SK-N-SH (cell line): ENCODE measurements around the gene OMP. TPM values are rescaled to one million over a fixed set of nuclear protein-coding genes. Genes with fewer than 3 reads are reported as not detected.

Experiments
- CTCF ChIA-PET: fragments of 300-600, 350-600 bp; formaldehyde crosslinking; extraction: SDS; loops from one replicate; lab custom pipeline; 2021; lab: Yijun Ruan, JAX
- POLR2A ChIA-PET: fragments of 350-600 bp; sonication (Branson Sonifier 250); formaldehyde crosslinking; extraction: SDS; loops from one replicate; lab custom pipeline; 2020; ENCODE audit warnings: antibody characterized with exemption, inconsistent platforms; lab: Yijun Ruan, JAX
- DNase-seq: peaks from one replicate; pipeline ENCODE4 v3.0.0; 2012
- H2AFZ ChIP-seq: fragments of 200-600 bp; sonication (generic); 2 replicates; pipeline ENCODE4 v1.8.1; 2016; ENCODE audit warnings: antibody characterized with exemption, mild to moderate bottlenecking, low read depth
- H3F3A ChIP-seq: fragments of 200-600 bp; sonication (generic); replicated peaks from 2 replicates; pipeline ENCODE3; 2016; ENCODE audit warnings: antibody characterized with exemption, mild to moderate bottlenecking; ENCODE audit not compliant: insufficient read depth
- H3K27ac ChIP-seq, 2 experiments: fragments of 200-500 bp in 1 of 2; fragments of 200-600 bp in 1 of 2; sonication (Bioruptor generic) in 1 of 2; sonication (generic), shearing (Covaris generic) in 1 of 2; 2 replicates each; pipeline versions ENCODE4 v1.5.1 to v1.6.1; 2014 to 2016; ENCODE audit warnings: low read depth in 2 of 2, inconsistent platforms in 1 of 2, low read length in 1 of 2, mild to moderate bottlenecking in 1 of 2, mixed read lengths in 1 of 2
- H3K27me3 ChIP-seq: fragments of 200-600 bp; sonication (generic), shearing (Covaris generic); 2 replicates; pipeline ENCODE4 v1.6.1; 2016; ENCODE audit warnings: mixed run types; ENCODE audit not compliant: insufficient read depth
- H3K36me3 ChIP-seq, 2 experiments: fragments of 200-500 bp in 1 of 2; fragments of 200-600 bp in 1 of 2; sonication (Bioruptor generic) in 1 of 2; sonication (generic) in 1 of 2; replicated peaks in 1 of 2; 2 replicates each; pipeline versions ENCODE3 to v1.5.1; 2014 to 2016; ENCODE audit warnings: low read length in 1 of 2, mild to moderate bottlenecking in 1 of 2; ENCODE audit not compliant: insufficient read depth in 2 of 2, control insufficient read depth in 1 of 2
- H3K4me1 ChIP-seq, 2 experiments: fragments of 200-500 bp in 1 of 2; fragments of 200-600 bp in 1 of 2; sonication (Bioruptor generic) in 1 of 2; sonication (generic), shearing (Covaris generic) in 1 of 2; 2 replicates each; pipeline versions ENCODE4 v1.5.1 to v1.6.1; 2014 to 2016; ENCODE audit warnings: low read depth in 1 of 2, low read length in 1 of 2, mixed run types in 1 of 2; ENCODE audit not compliant: insufficient read depth in 2 of 2, control insufficient read depth in 1 of 2
- H3K4me2 ChIP-seq: fragments of 200-600 bp; sonication (generic), shearing (Covaris generic); 2 replicates; pipeline ENCODE4 v1.6.1; 2017; ENCODE audit warnings: mixed run types
- H3K4me3 ChIP-seq, 2 experiments: fragments of 200-500 bp in 1 of 2; fragments of 200-600 bp in 1 of 2; sonication (Bioruptor generic) in 1 of 2; sonication (generic), shearing (Covaris generic) in 1 of 2; 2 replicates each; pipeline versions ENCODE4 v1.5.1 to v1.8.1; 2014 to 2016; ENCODE audit warnings: low read depth in 2 of 2, inconsistent platforms in 1 of 2, low read length in 1 of 2, mild to moderate bottlenecking in 1 of 2, mixed read lengths in 1 of 2, moderate library complexity in 1 of 2
- H3K79me2 ChIP-seq: fragments of 200-600 bp; sonication (generic); 2 replicates; pipeline ENCODE4 v1.8.1; 2017; ENCODE audit warnings: mild to moderate bottlenecking; ENCODE audit not compliant: insufficient read depth
- H3K9ac ChIP-seq: fragments of 200-600 bp; sonication (generic); 2 replicates; pipeline ENCODE4 v1.6.1; 2017; ENCODE audit warnings: mixed run types
- H3K9me2 ChIP-seq: fragments of 200-600 bp; sonication (generic); 2 replicates; pipeline ENCODE4 v1.6.1; 2017; ENCODE audit warnings: mixed run types
- H3K9me3 ChIP-seq: fragments of 200-600 bp; sonication (generic); 2 replicates; pipeline ENCODE4 v1.6.1; 2017; ENCODE audit warnings: mixed run types, mild to moderate bottlenecking, moderate library complexity
- H4K20me1 ChIP-seq: fragments of 200-600 bp; sonication (generic); 2 replicates; pipeline ENCODE4 v1.6.1; 2017; ENCODE audit warnings: mild to moderate bottlenecking, mixed run types; ENCODE audit not compliant: insufficient read depth
- EZH2phosphoT487 ChIP-seq: fragments of 200-600 bp; sonication (generic); IDR thresholded peaks from 2 replicates; pipeline ENCODE4 v1.6.1; 2017; ENCODE audit warnings: low read depth, mixed run types, mild to moderate bottlenecking, antibody characterized with exemption, moderate library complexity, borderline replicate concordance
- FOXM1 ChIP-seq: IDR thresholded peaks from 2 replicates; pipeline ENCODE4 v1.4.0; 2012; ENCODE audit warnings: low read depth, mild to moderate bottlenecking
- GABPA ChIP-seq: IDR thresholded peaks from 2 replicates; pipeline ENCODE4 v1.4.0; 2012; ENCODE audit warnings: low read depth, mild to moderate bottlenecking
- GATA2 ChIP-seq: sonication (generic); formaldehyde crosslinking; IDR thresholded peaks from 2 replicates; pipeline ENCODE4 v1.5.0; 2020; ENCODE audit warnings: mild to moderate bottlenecking, missing genetic modification reagents
- JUND ChIP-seq: IDR thresholded peaks from 2 replicates; pipeline ENCODE4 v1.4.0; 2012
- MXI1 ChIP-seq: IDR thresholded peaks from 2 replicates; pipeline ENCODE4 v1.6.1; 2012; ENCODE audit warnings: mild to moderate bottlenecking, low read depth, low read length, improper control_type of control experiment
- NFIC ChIP-seq: IDR thresholded peaks from 2 replicates; pipeline ENCODE4 v1.4.0; 2012; ENCODE audit warnings: borderline replicate concordance
- NRF1 ChIP-seq: IDR thresholded peaks from 2 replicates; pipeline ENCODE4 v1.6.1; 2012; ENCODE audit warnings: low read depth, mild to moderate bottlenecking, low read length
- RAD21 ChIP-seq: IDR thresholded peaks from 2 replicates; pipeline ENCODE4 v1.6.1; 2012; ENCODE audit warnings: mild to moderate bottlenecking, low read length
- RCOR1 ChIP-seq: fragments of 150-350 bp; IDR thresholded peaks from 2 replicates; pipeline ENCODE4 v1.6.1; 2017; ENCODE audit warnings: antibody characterized with exemption, low read length
- RFX5 ChIP-seq: IDR thresholded peaks from 2 replicates; pipeline ENCODE4 v1.6.1; 2012; ENCODE audit warnings: mild to moderate bottlenecking, improper control_type of control experiment, low read length
- RXRA ChIP-seq: IDR thresholded peaks from 2 replicates; pipeline ENCODE4 v1.4.0; 2012; ENCODE audit warnings: low read depth, mild to moderate bottlenecking, borderline replicate concordance
- WGBS: methylation state at CpG from one replicate; pipeline ENCODE4 v1.1.6; 2017; ENCODE audit warnings: low lambda C conversion rate; 5-methylcytosine and 5-hydroxymethylcytosine counted together
- polyA plus RNA-seq, 3 experiments: library from polyadenylated mRNA; depleted of rRNA; stranded (reverse); fragments of >200 nt; gene quantifications; 2 replicates each; pipeline ENCODE4 v1.2.3, GENCODE V29; 2012
- TF ChIP-seq, protein P1 (sequence below): IDR thresholded peaks from 2 replicates; pipeline ENCODE4 v1.4.0; 2012; ENCODE audit warnings: low read depth, borderline replicate concordance
- TF ChIP-seq, protein P2 (sequence below): IDR thresholded peaks from 2 replicates; pipeline ENCODE4 v1.4.0; 2012; ENCODE audit warnings: low read depth

OMP gene, protein sequence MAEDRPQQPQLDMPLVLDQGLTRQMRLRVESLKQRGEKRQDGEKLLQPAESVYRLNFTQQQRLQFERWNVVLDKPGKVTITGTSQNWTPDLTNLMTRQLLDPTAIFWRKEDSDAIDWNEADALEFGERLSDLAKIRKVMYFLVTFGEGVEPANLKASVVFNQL
- 0.20 TPM in 1 of 2 replicates, not detected in the other for polyA plus RNA-seq (2012; rRNA removed)
- 0.23 TPM in 1 of 2 replicates, not detected in the other for polyA plus RNA-seq (2012; cell fraction: cytosol; rRNA removed)
- polyA plus RNA-seq (2012; cell fraction: nucleus; rRNA removed): 1.5 TPM in 2 replicates

DNA sequence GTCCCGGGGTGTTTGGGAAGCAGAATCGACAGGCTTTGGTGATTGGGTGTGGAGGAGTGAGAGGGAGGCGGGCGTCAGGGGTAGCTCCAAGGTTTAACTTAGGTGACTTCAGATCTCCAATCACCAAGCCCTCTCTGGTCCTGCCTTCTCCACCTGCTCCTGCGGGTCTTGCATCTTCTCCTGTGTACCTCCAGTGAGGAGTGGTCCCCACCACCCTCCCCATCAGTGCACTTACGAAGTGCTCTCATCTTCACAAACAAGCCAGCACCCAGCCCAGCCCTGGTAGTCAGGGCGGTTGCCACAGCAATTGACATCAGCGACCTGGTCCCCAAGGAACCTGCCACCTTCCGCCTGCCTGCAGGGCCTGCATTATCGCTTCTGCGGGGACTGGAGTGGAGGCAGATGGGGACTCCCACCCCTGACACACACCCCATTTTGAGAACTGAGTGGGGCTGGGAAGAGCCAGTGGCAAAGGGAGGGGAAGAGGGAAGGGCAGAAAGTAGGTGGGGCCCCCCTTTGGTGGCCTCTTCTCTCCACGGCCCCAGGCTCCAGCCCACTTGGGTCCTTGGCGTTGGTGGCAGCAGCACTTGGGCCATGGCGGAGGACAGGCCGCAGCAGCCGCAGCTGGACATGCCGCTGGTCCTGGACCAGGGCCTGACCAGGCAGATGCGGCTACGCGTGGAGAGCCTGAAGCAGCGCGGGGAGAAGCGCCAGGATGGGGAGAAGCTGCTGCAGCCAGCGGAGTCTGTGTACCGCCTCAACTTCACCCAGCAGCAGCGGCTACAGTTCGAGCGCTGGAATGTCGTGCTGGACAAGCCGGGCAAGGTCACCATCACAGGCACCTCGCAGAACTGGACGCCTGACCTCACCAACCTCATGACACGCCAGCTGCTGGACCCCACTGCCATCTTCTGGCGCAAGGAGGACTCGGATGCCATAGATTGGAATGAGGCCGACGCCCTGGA, at the start of gene OMP:
Gene OMP, plus strand, starts transcription at position 595 of the 965 bp plus-strand sequence. Its CDS starts 0 bp downstream, at position 595.
- no peak within 1 kb of the TSS for H3K4me2 ChIP-seq
- H3K9ac ChIP-seq: no peak within 1 kb of the TSS
- CTCF ChIA-PET: interaction anchor here (0.6 to 8.8 kb wide), 9 partner anchors 12 to 369 kb away, joined by 3 to 78 read pairs (median 4); partner anchors contain the start of gene MYO7A
- peaks cover 0 to 4% of the 10 kb centered on the region in 2 experiments for H3K36me3 ChIP-seq
- H3F3A ChIP-seq: peaks cover 1% of the 10 kb centered on the region
- H3K27ac ChIP-seq: no peak within 1 kb of the TSS; a peak in 1 of 4 replicates
- POLR2A ChIA-PET: no interaction called here
- H3K79me2 ChIP-seq: no peaks in the 10 kb centered on the region
- TF ChIP-seq GATA2 (CRISPR knock-in tag) (no peak), NRF1 (no peak)
- TF ChIP-seq, all 33 proteins: peak for 0
- H2AFZ ChIP-seq: no peak within 1 kb of the TSS
- H3K9me3 ChIP-seq: no peaks in the 10 kb centered on the region
- H3K9me2 ChIP-seq: no peaks in the 10 kb centered on the region
- H3K4me3 ChIP-seq: no peak within 1 kb of the TSS
- H3K27me3 ChIP-seq: no peaks in the 10 kb centered on the region
- no peak for DNase-seq
- no peaks in the 10 kb centered on the region for H4K20me1 ChIP-seq
- 95% methylated on average over 23 of the region's 37 CpGs for WGBS
- peaks cover 13 to 19% of the 10 kb centered on the region in 2 experiments; a peak in 3 of 4 replicates for H3K4me1 ChIP-seq

DNA sequence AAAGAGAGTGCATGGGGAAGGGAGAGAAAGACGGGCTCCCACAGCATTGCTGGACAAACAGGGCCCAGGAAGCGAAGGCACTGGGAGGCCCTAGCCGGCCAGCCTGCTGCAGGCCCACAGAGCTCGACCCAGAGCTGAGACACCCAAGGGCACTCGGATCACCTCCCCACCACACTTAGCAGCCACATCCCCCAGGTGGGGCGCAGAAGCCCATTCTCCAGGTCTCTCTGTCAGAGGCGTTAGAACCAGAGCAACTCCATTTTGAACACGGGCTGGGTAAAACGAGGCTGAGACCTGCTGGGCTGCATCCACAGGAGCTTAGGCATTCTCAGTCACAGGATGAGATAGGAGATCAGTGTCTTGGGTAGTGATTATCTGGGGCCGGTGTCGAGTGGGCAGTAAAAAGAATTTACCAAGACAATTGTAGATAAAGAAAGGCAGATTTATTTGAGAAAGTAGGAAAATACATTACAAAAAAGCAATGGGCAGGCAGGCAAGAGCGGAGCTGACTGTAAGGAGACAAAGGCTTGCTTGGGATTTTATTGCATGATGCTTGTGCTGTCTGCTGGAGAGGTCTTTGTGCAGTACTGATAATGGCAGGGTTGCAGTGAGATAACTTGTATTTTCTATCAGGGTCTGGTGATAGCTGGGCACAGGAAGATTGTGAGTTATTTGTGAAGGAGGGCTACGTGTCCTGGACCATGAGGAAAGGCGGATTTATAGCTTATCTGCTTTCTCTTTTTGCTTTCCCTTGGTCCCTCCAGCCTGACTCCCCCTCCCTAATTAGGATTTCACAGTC, 49.2 kb upstream of the OMP start:
- Histone ChIP-seq H3K4me1 (no peaks in the 10 kb centered on the region; a peak in 1 of 4 replicates), H2AFZ (no peak overlapping the region), H4K20me1 (no peaks in the 10 kb centered on the region), H3K4me3 (no peak overlapping the region), H3K9me2 (no peaks in the 10 kb centered on the region), H3K27ac (no peak overlapping the region)
- no peak for DNase-seq
- WGBS: 74% methylated on average over 12 of the region's 14 CpGs
- TF ChIP-seq GABPA (no peak), NFIC (no peak), RFX5 (no peak), FOXM1 (no peak), RCOR1 (no peak), RXRA (no peak), JUND (no peak), MXI1 (no peak), EZH2phosphoT487 (no peak), NRF1 (no peak), RAD21 (no peak)
- TF ChIP-seq, protein P1, sequence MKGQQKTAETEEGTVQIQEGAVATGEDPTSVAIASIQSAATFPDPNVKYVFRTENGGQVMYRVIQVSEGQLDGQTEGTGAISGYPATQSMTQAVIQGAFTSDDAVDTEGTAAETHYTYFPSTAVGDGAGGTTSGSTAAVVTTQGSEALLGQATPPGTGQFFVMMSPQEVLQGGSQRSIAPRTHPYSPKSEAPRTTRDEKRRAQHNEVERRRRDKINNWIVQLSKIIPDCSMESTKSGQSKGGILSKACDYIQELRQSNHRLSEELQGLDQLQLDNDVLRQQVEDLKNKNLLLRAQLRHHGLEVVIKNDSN: no peak
- TF ChIP-seq, protein P2, sequence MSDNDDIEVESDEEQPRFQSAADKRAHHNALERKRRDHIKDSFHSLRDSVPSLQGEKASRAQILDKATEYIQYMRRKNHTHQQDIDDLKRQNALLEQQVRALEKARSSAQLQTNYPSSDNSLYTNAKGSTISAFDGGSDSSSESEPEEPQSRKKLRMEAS: no peak
- TF ChIP-seq, all 33 proteins: peak for 0
- no peaks in the 10 kb centered on the region for H3K36me3 ChIP-seq
- H3K9me3 ChIP-seq: no peaks in the 10 kb centered on the region
- H3K4me2 ChIP-seq: no peak overlapping the region
- H3K9ac ChIP-seq: no peak overlapping the region
- ChIA-PET CTCF (interaction anchor here (0.7 to 12.6 kb wide), 5 partner anchors 20 to 74 kb away, joined by 4 to 218 read pairs (median 5); partner anchors contain the start of gene MYO7A), POLR2A (no interaction called here)
- no peaks in the 10 kb centered on the region for H3F3A ChIP-seq
- no peaks in the 10 kb centered on the region for H3K79me2 ChIP-seq
- no peaks in the 10 kb centered on the region for H3K27me3 ChIP-seq
